ENCODE measurements around the gene RIMS4.

DNA sequence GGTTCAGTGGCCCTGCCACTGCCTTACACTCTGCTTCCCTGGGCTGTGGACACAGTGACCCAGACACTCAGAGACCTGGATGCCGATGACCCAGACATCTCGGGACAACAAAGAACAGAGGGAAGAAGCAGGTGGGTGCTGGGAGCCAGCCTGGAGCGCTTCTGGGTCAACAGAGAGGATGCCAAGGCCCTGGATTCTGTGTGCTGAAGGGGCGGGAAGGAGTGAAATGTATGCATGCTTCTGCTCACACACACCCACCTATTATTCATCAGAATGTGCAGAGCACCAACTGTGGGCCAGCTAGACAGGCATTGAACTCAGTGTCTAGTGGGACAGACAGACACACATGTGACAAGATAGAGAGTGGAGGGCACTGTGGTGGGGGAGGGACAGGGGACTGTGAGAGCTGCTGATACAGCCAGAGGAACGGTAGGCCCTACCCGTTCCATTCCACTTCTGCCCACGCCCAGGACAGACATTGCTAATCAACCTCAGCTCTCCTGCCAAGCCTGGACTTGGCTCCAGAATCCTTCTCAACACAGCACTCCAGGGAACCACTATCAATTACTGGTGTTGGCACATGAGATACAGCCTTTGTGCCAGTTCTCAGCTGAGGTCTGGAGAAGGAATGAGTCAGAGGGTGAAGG, 44.5 kb downstream of the RIMS4 start:
- TF ChIP-seq ZBTB21 (CRISPR knock-in tag; IDR thresholded peaks at IDR 0.05) (no peak), MTA3 (CRISPR knock-in tag; IDR thresholded peaks at IDR 0.05) (no peak), POLR2AphosphoS5 (IDR thresholded peaks at IDR 0.05; ENCODE audit: low read depth, low read length) (no peak), HMG20B (CRISPR knock-in tag; conservative IDR thresholded peaks at IDR 0.05) (no peak), ZNF180 (CRISPR knock-in tag; IDR thresholded peaks at IDR 0.05; ENCODE audit: borderline replicate concordance, low read depth) (no peak), TRIM24 (CRISPR knock-in tag; IDR thresholded peaks at IDR 0.05) (no peak), TP53 (CRISPR knock-in tag; conservative IDR thresholded peaks at IDR 0.05) (no peak), U2AF1 (optimal IDR thresholded peaks at IDR 0.05; ENCODE audit: low read depth, low read length) (no peak), SMARCC2 (IDR thresholded peaks at IDR 0.05) (no peak), SRSF1 (optimal IDR thresholded peaks at IDR 0.05; ENCODE audit: low read depth, low read length) (no peak), ZZZ3 (CRISPR knock-in tag; IDR thresholded peaks at IDR 0.05; ENCODE audit: borderline replicate concordance) (no peak), PITX1 (CRISPR knock-in tag; IDR thresholded peaks at IDR 0.05) (no peak), ZBTB42 (CRISPR knock-in tag; IDR thresholded peaks at IDR 0.05) (no peak)
- TF ChIP-seq, protein P1, sequence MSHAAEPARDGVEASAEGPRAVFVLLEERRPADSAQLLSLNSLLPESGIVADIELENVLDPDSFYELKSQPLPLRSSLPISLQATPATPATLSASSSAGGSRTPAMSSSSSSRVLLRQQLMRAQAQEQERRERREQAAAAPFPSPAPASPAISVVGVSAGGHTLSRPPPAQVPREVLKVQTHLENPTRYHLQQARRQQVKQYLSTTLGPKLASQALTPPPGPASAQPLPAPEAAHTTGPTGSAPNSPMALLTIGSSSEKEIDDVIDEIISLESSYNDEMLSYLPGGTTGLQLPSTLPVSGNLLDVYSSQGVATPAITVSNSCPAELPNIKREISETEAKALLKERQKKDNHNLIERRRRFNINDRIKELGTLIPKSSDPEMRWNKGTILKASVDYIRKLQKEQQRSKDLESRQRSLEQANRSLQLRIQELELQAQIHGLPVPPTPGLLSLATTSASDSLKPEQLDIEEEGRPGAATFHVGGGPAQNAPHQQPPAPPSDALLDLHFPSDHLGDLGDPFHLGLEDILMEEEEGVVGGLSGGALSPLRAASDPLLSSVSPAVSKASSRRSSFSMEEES (CRISPR knock-in tag; IDR thresholded peaks at IDR 0.05) = no peak
